Activated CD8-positive, alpha-beta T cell treated with anti-CD3 and anti-CD28 coated beads, Interleukin-2, amount 10 ng/mL, durations not matched to agents 7 days and 5 days (primary cell): ENCODE data around the gene PTRH1. TPM values are rescaled to one million over a fixed set of nuclear protein-coding genes. Genes with fewer than 3 reads are reported as not detected.
A peak's percentile ranks its signal among the peaks of the same experiment; 100 is the strongest.

Source experiments
- ATAC-seq: fragments of 150-1000 bp; cut with Tn5 transposase; one replicate; pipeline ENCODE4 v1.10.0; 2021; ENCODE audit warnings: moderate library complexity
- CTCF ChIA-PET: fragments of 350-600 bp; sonication (Branson Sonifier 250); formaldehyde crosslinking; loops from one replicate; lab custom pipeline; 2021; ENCODE audit warnings: antibody characterized with exemption; lab: Charles Lee
- POLR2A ChIA-PET: fragments of 350-600 bp; sonication (Branson Sonifier 250); formaldehyde crosslinking; loops from one replicate; lab custom pipeline; 2021; ENCODE audit warnings: antibody characterized with exemption; lab: Charles Lee
- DNase-seq: peaks from one replicate; pipeline ENCODE4 v3.0.0-alpha.2; 2020
- H3K27ac Mint-ChIP-seq: one replicate; pipeline ENCODE4 v1.8.0; 2021; ENCODE audit warnings: mild to moderate bottlenecking, mixed read lengths
- H3K27me3 Mint-ChIP-seq: one replicate; pipeline ENCODE4 v1.8.0; 2021; ENCODE audit warnings: low read depth, mixed read lengths
- H3K36me3 Mint-ChIP-seq: one replicate; pipeline ENCODE4 v1.8.0; 2021; ENCODE audit warnings: low read depth, mixed read lengths
- H3K4me1 Mint-ChIP-seq: one replicate; pipeline ENCODE4 v1.8.0; 2021; ENCODE audit warnings: low read depth, mixed read lengths
- H3K4me3 Mint-ChIP-seq: one replicate; pipeline ENCODE4 v1.8.0; 2021; ENCODE audit warnings: mild to moderate bottlenecking, mixed read lengths
- H3K9me3 Mint-ChIP-seq: one replicate; pipeline ENCODE4 v1.8.0; 2022; ENCODE audit warnings: mixed read lengths; ENCODE audit not compliant: insufficient read depth
- total RNA-seq, 2 experiments: library from RNA; stranded (reverse); gene quantifications; one replicate each; pipeline ENCODE4 v1.2.3, GENCODE V29; 2021

PTRH1 gene
- total RNA-seq, 2 experiments from 2014 or later, result 10.2 to 14.1 TPM

- Mint-ChIP-seq H3K4me3 (no peak overlapping the region), H3K4me1 (peaks cover 10% of the 10 kb centered on the region), H3K27ac (no peak overlapping the region), H3K9me3 (no peaks in the 10 kb centered on the region), H3K36me3 (peaks cover 46% of the 10 kb centered on the region), H3K27me3 (no peaks in the 10 kb centered on the region)
- ATAC-seq (no peak), DNase-seq (no peak)
- ChIA-PET POLR2A (interaction anchor here (0.6 kb wide), 1 partner anchor 37 kb away, joined by 3 read pairs; no protein-coding TSS in a partner anchor), CTCF (interaction anchor here (1.0 to 1.4 kb wide), 2 partner anchors 24 to 182 kb away, joined by 3 to 5 read pairs; no protein-coding TSS in a partner anchor)
Measured at GRCh38 chr9:127739614-127740330, 24.3 kb upstream of the PTRH1 start.

GRCh38 chr9:127738666-127739065 is 23.2 kb upstream of the PTRH1 start:
- DNase-seq (no peak), ATAC-seq (no peak)
- CTCF ChIA-PET, result interaction anchor here (0.9 to 1.9 kb wide), 2 partner anchors 44 to 46 kb away, joined by 3 to 7 read pairs; partner anchors contain the start of gene CDK9
- H3K9me3 Mint-ChIP-seq, result no peaks in the 10 kb centered on the region
- H3K36me3 Mint-ChIP-seq, result peaks cover 41% of the 10 kb centered on the region
- H3K4me1 Mint-ChIP-seq, result peaks cover 20% of the 10 kb centered on the region
- POLR2A ChIA-PET, result no interaction called here
- H3K4me3 Mint-ChIP-seq, result no peak overlapping the region
- no peaks in the 10 kb centered on the region for H3K27me3 Mint-ChIP-seq
- no peak overlapping the region for H3K27ac Mint-ChIP-seq

GRCh38 chr9:127735530-127736185 is 20.2 kb upstream of the PTRH1 start:
- ATAC-seq (no peak), DNase-seq (no peak)
- no peaks in the 10 kb centered on the region for H3K27me3 Mint-ChIP-seq
- H3K9me3 Mint-ChIP-seq, result no peaks in the 10 kb centered on the region
- peaks cover 21% of the 10 kb centered on the region for H3K36me3 Mint-ChIP-seq
- H3K4me3 Mint-ChIP-seq, result peak overlapping the region; percentile 73
- CTCF ChIA-PET, result interaction anchor here (0.8 to 3.4 kb wide), 60 partner anchors 9 to 521 kb away, joined by 3 to 59 read pairs (median 7); partner anchors contain the start of genes CDK9, FPGS, LRSAM1 and NAIF1
- peak overlapping the region; percentile 86 for H3K27ac Mint-ChIP-seq
- POLR2A ChIA-PET, result interaction anchor here (0.6 to 2.2 kb wide), 14 partner anchors 9 to 285 kb away, joined by 3 to 12 read pairs (median 4); partner anchors contain the start of genes CDK9, LRSAM1, RPL12 and ST6GALNAC4
- H3K4me1 Mint-ChIP-seq, result peaks cover 25% of the 10 kb centered on the region

- Mint-ChIP-seq H3K9me3 (no peaks in the 10 kb centered on the region), H3K27ac (peak within 1 kb of the TSS; percentile 86), H3K27me3 (no peaks in the 10 kb centered on the region), H3K4me1 (peaks cover 25% of the 10 kb centered on the region), H3K4me3 (peak within 1 kb of the TSS; percentile 73), H3K36me3 (peaks cover 18% of the 10 kb centered on the region)
- ATAC-seq (peak; percentile 93), DNase-seq (peak; percentile 99)
- ChIA-PET CTCF (interaction anchor here (0.6 to 3.4 kb wide), 88 partner anchors 10 to 520 kb away, joined by 3 to 59 read pairs (median 5); partner anchors contain the start of genes CDK9, FPGS, LRSAM1 and NAIF1), POLR2A (interaction anchor here (0.5 to 2.2 kb wide), 21 partner anchors 10 to 284 kb away, joined by 3 to 12 read pairs (median 4); partner anchors contain the start of genes CDK9, CFAP157, LRSAM1 and PTRH1)
Measured at GRCh38 chr9:127734747-127735529, 19.5 kb upstream of the PTRH1 start, which contains the start of gene TOR2A. Gene TOR2A (minus strand): TSS chr9:127735294. CDS start chr9:127735270, 24 bp downstream.

- POLR2A ChIA-PET, result interaction anchor here (0.5 to 2.2 kb wide), 16 partner anchors 10 to 283 kb away, joined by 3 to 12 read pairs (median 4); partner anchors contain the start of genes CDK9, CFAP157, LRSAM1 and PTRH1
- ATAC-seq (no peak), DNase-seq (no peak)
- peaks cover 16% of the 10 kb centered on the region for H3K36me3 Mint-ChIP-seq
- H3K4me3 Mint-ChIP-seq, result peak overlapping the region; percentile 73
- H3K27me3 Mint-ChIP-seq, result no peaks in the 10 kb centered on the region
- no peaks in the 10 kb centered on the region for H3K9me3 Mint-ChIP-seq
- CTCF ChIA-PET, result interaction anchor here (0.7 to 3.4 kb wide), 74 partner anchors 10 to 333 kb away, joined by 3 to 59 read pairs (median 6); partner anchors contain the start of genes CDK9, FPGS, LRSAM1 and NAIF1
- H3K4me1 Mint-ChIP-seq, result peaks cover 25% of the 10 kb centered on the region
- peak overlapping the region; percentile 86 for H3K27ac Mint-ChIP-seq
Measured at GRCh38 chr9:127734247-127734746, 18.8 kb upstream of the PTRH1 start.

GRCh38 chr9:127733614-127734013 is 18.2 kb upstream of the PTRH1 start:
- Mint-ChIP-seq H3K27me3 (no peaks in the 10 kb centered on the region), H3K27ac (peak overlapping the region; percentile 69), H3K4me3 (peak overlapping the region; percentile 73), H3K9me3 (no peaks in the 10 kb centered on the region), H3K4me1 (peaks cover 25% of the 10 kb centered on the region), H3K36me3 (peaks cover 11% of the 10 kb centered on the region)
- ATAC-seq (no peak), DNase-seq (no peak)
- ChIA-PET POLR2A (no interaction called here), CTCF (interaction anchor here (1.1 to 3.4 kb wide), 9 partner anchors 22 to 246 kb away, joined by 3 to 53 read pairs (median 24); partner anchors contain the start of genes ST6GALNAC4 and STXBP1)

GRCh38 chr9:127732444-127732843 is 17.0 kb upstream of the PTRH1 start:
- H3K9me3 Mint-ChIP-seq, result no peaks in the 10 kb centered on the region
- CTCF ChIA-PET, result interaction anchor here (1.1 kb wide), 1 partner anchor 189 kb away, joined by 3 read pairs; no protein-coding TSS in a partner anchor
- no peak overlapping the region for H3K4me3 Mint-ChIP-seq
- no peak for ATAC-seq
- no peak for DNase-seq
- no peak overlapping the region for H3K27ac Mint-ChIP-seq
- H3K4me1 Mint-ChIP-seq, result peaks cover 25% of the 10 kb centered on the region
- POLR2A ChIA-PET, result interaction anchor here (0.6 kb wide), 1 partner anchor 47 kb away, joined by 3 read pairs; no protein-coding TSS in a partner anchor
- no peaks in the 10 kb centered on the region for H3K27me3 Mint-ChIP-seq
- H3K36me3 Mint-ChIP-seq, result peaks cover 3% of the 10 kb centered on the region

- Mint-ChIP-seq H3K4me3 (no peak overlapping the region), H3K27ac (no peak overlapping the region), H3K9me3 (no peaks in the 10 kb centered on the region), H3K4me1 (peaks cover 25% of the 10 kb centered on the region), H3K36me3 (no peaks in the 10 kb centered on the region), H3K27me3 (no peaks in the 10 kb centered on the region)
- ChIA-PET CTCF (no interaction called here), POLR2A (no interaction called here)
- no peak for DNase-seq
- ATAC-seq, result no peak
Measured at GRCh38 chr9:127731938-127732337, 16.5 kb upstream of the PTRH1 start.

GRCh38 chr9:127730799-127731410 is 15.4 kb upstream of the PTRH1 start:
- no peak overlapping the region for H3K27ac Mint-ChIP-seq
- no peaks in the 10 kb centered on the region for H3K36me3 Mint-ChIP-seq
- H3K4me1 Mint-ChIP-seq, result peaks cover 22% of the 10 kb centered on the region
- ATAC-seq (no peak), DNase-seq (no peak)
- ChIA-PET CTCF (interaction anchor here (1.1 to 1.2 kb wide), 2 partner anchors 108 to 141 kb away, joined by 3 to 5 read pairs; no protein-coding TSS in a partner anchor), POLR2A (no interaction called here)
- H3K27me3 Mint-ChIP-seq, result no peaks in the 10 kb centered on the region
- H3K9me3 Mint-ChIP-seq, result no peaks in the 10 kb centered on the region
- H3K4me3 Mint-ChIP-seq, result no peak overlapping the region

- Mint-ChIP-seq H3K27me3 (no peaks in the 10 kb centered on the region), H3K4me3 (no peak overlapping the region), H3K4me1 (peaks cover 16% of the 10 kb centered on the region), H3K27ac (peak overlapping the region; percentile 30), H3K36me3 (no peaks in the 10 kb centered on the region), H3K9me3 (no peaks in the 10 kb centered on the region)
- CTCF ChIA-PET, result interaction anchor here (1.1 to 1.2 kb wide), 2 partner anchors 108 to 140 kb away, joined by 3 to 5 read pairs; no protein-coding TSS in a partner anchor
- POLR2A ChIA-PET, result no interaction called here
- ATAC-seq (no peak), DNase-seq (no peak)
Measured at GRCh38 chr9:127730262-127730661, 14.8 kb upstream of the PTRH1 start.
